A673 (cell line): ENCODE data around the gene SFRP2. TPM values are rescaled to one million over a fixed set of nuclear protein-coding genes. Genes with fewer than 3 reads are reported as not detected.

Source experiments
- BruUV-seq: library from RNA; stranded (reverse); fragments of 400-500 nt; replicated peaks from 2 replicates; lab custom pipeline; 2021; lab: Mats Ljungman, UMichigan
- CTCF ChIA-PET: fragments of 300-600 bp; sonication (Branson Sonifier 250); formaldehyde crosslinking; loops from one replicate; lab custom pipeline; 2022; ENCODE audit warnings: antibody characterized with exemption; lab: Charles Lee
- POLR2A ChIA-PET: fragments of 300-600 bp; sonication (Branson Sonifier 250); formaldehyde crosslinking; loops from one replicate; lab custom pipeline; 2022; ENCODE audit warnings: antibody characterized with exemption; ENCODE audit not compliant: low non-redundant PET; lab: Charles Lee
- DNase-seq: peaks from one replicate; pipeline ENCODE4 v3.0.0-alpha.2; 2015; ENCODE audit warnings: low spot score
- H3K27ac ChIP-seq: fragments of 200-600 bp; sonication (generic); 2 replicates; pipeline ENCODE4 v1.5.1; 2016; ENCODE audit warnings: mixed run types, low read depth, mild to moderate bottlenecking, mixed read lengths, antibody characterized with exemption, low read length; ENCODE audit not compliant: poor library complexity, severe bottlenecking
- H3K27me3 ChIP-seq: fragments of 200-600 bp; sonication (generic); replicated peaks from 2 replicates; pipeline ENCODE4 v1.6.1; 2017; ENCODE audit warnings: mixed run types, low read depth, mild to moderate bottlenecking, mixed read lengths, antibody characterized with exemption, low read length; ENCODE audit not compliant: insufficient read depth, poor library complexity
- H3K36me3 ChIP-seq: fragments of 200-600 bp; sonication (generic); 2 replicates; pipeline ENCODE4 v1.6.1; 2016; ENCODE audit warnings: mixed run types, mild to moderate bottlenecking, mixed read lengths, antibody characterized with exemption, low read length; ENCODE audit not compliant: insufficient read depth, poor library complexity, severe bottlenecking
- H3K4me1 ChIP-seq: fragments of 200-600 bp; sonication (generic); 2 replicates; pipeline ENCODE4 v1.6.1; 2017; ENCODE audit warnings: mixed run types, mild to moderate bottlenecking, mixed read lengths, antibody characterized with exemption, low read length; ENCODE audit not compliant: insufficient read depth, poor library complexity, severe bottlenecking
- H3K4me3 ChIP-seq: fragments of 200-600 bp; sonication (generic); 2 replicates; pipeline ENCODE4 v1.5.1; 2016; ENCODE audit warnings: low read depth, mixed run types, mild to moderate bottlenecking, mixed read lengths, low read length; ENCODE audit not compliant: poor library complexity, severe bottlenecking
- H3K9me3 ChIP-seq: fragments of 200-600 bp; sonication (generic); 2 replicates; pipeline ENCODE4 v1.6.1; 2016; ENCODE audit warnings: mixed run types, low read depth, mild to moderate bottlenecking, mixed read lengths, antibody characterized with exemption, low read length; ENCODE audit not compliant: poor library complexity, severe bottlenecking
- CTCF ChIP-seq: fragments of 300-800, 200-600 bp; sonication (generic); conservative IDR thresholded peaks from 2 replicates; pipeline ENCODE4 v1.5.1; 2017; ENCODE audit warnings: low read depth, mild to moderate bottlenecking, antibody characterized with exemption, low read length, moderate library complexity, mixed read lengths
- EZH2 ChIP-seq: fragments of 200-600 bp; sonication (generic); IDR thresholded peaks from 2 replicates; pipeline ENCODE4 v1.6.1; 2017; ENCODE audit warnings: borderline replicate concordance, low read depth, mild to moderate bottlenecking, mixed read lengths, antibody characterized with exemption, low read length; ENCODE audit not compliant: poor library complexity, severe bottlenecking
- intact Hi-C: fragments of 100-400 bp; cut with micrococcal nuclease; formaldehyde crosslinking; loops from one replicate; pipeline ENCODE4 v1.10.0; 2022; ENCODE audit not compliant: unreplicated experiment
- total RNA-seq: library from RNA; stranded (reverse); gene quantifications from 2 replicates; pipeline ENCODE4 v1.2.3, GENCODE V29; 2021

SFRP2 gene
- total RNA-seq, 1 experiment from 2014 or later = 1.4 TPM

- BruUV-seq = no TSS peak
- POLR2A ChIA-PET = no interaction called here
Measured at GRCh38 chr4:153825691-153826090, 36.8 kb upstream of the SFRP2 start.

GRCh38 chr4:153825126-153825525 is 36.2 kb upstream of the SFRP2 start:
- no peaks in the 10 kb centered on the region for H3K4me1 ChIP-seq
- H3K9me3 ChIP-seq = no peaks in the 10 kb centered on the region
- intact Hi-C loops = no loop called here
- H3K27ac ChIP-seq = no peak overlapping the region
- no peak for DNase-seq
- CTCF ChIA-PET = no interaction called here
- no TSS peak for BruUV-seq
- H3K4me3 ChIP-seq = no peak overlapping the region
- H3K27me3 ChIP-seq = peaks cover 16% of the 10 kb centered on the region
- POLR2A ChIA-PET = no interaction called here
- no peaks in the 10 kb centered on the region for H3K36me3 ChIP-seq
- TF ChIP-seq EZH2 (no peak), CTCF (no peak)

More at GRCh38 chr4:153825691-153826090, 36.8 kb upstream of the SFRP2 start:
- CTCF ChIA-PET = no interaction called here
- no peak overlapping the region for H3K27ac ChIP-seq
- intact Hi-C loops = no loop called here
- no peak for DNase-seq
- no peak for TF ChIP-seq EZH2
- TF ChIP-seq CTCF = no peak
- H3K36me3 ChIP-seq = no peaks in the 10 kb centered on the region
- H3K9me3 ChIP-seq = no peaks in the 10 kb centered on the region
- H3K27me3 ChIP-seq = peaks cover 22% of the 10 kb centered on the region
- no peaks in the 10 kb centered on the region for H3K4me1 ChIP-seq
- no peak overlapping the region for H3K4me3 ChIP-seq

- no peaks in the 10 kb centered on the region for H3K4me1 ChIP-seq
- no peak for DNase-seq
- BruUV-seq = no TSS peak
- intact Hi-C loops = no loop called here
- no peaks in the 10 kb centered on the region for H3K36me3 ChIP-seq
- ChIA-PET CTCF (no interaction called here), POLR2A (no interaction called here)
- H3K9me3 ChIP-seq = no peaks in the 10 kb centered on the region
- peaks cover 10% of the 10 kb centered on the region for H3K27me3 ChIP-seq
- no peak overlapping the region for H3K4me3 ChIP-seq
- H3K27ac ChIP-seq = no peak overlapping the region
- TF ChIP-seq EZH2 = no peak
- TF ChIP-seq CTCF = no peak
Measured at GRCh38 chr4:153824501-153824900, 35.6 kb upstream of the SFRP2 start.
